Uterus (tissue), 2 donors: ENCODE measurements around the gene ANAPC4.

Experiments used
- CTCF ChIP-seq, 4 experiments: fragments of 200-600 bp in 2 of 4; fragments of 450-650 bp in 2 of 4; sonication (generic) in 2 of 4; IDR thresholded peaks; one replicate each; pipeline ENCODE4 v1.5.1; 2016 to 2019; ENCODE audit warnings: antibody characterized with exemption in 4 of 4, mild to moderate bottlenecking in 2 of 4, moderate library complexity in 1 of 4
- POLR2A ChIP-seq, 2 donors: fragments of 450-650 bp; IDR thresholded peaks; one replicate each; pipeline ENCODE4 v1.6.1; 2016; ENCODE audit warnings: antibody characterized with exemption in 2 of 2, mild to moderate bottlenecking in 1 of 2, moderate library complexity in 1 of 2

DNA sequence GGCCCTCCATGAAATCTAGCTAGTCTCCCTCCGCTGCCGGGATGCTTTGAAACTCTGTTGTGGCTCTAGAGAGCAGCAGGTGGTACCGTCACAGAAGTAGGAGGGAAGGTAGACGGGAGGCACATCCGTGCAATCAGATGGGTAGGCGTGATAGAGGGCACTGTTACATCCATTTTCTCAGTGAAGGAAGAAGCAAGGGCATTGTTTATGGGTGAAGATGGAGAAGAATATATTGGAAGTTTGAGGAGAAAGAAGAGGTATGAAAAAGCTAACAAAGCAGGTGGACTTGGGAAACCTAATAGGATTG, 1.3 kb downstream of the ANAPC4 start:
- TF ChIP-seq POLR2A (IDR thresholded peaks at IDR 0.05) (no peak), CTCF (IDR thresholded peaks at IDR 0.05) (no peak)
